ENCODE measurements around the gene PDXDC1. TPM values are rescaled to one million over a fixed set of nuclear protein-coding genes. Genes with fewer than 3 reads are reported as not detected.
"Not testable (repeated sequence)": the region's sequence is repeated elsewhere in the genome, so short reads cannot be mapped to it uniquely, and the experiment has no call there.

Gene PDXDC1
- total RNA-seq, 1 donor from 2014 or later = 69.1 TPM

- not testable (repeated sequence) for H3K9ac ChIP-seq; H3K27ac Mint-ChIP-seq; H2AFZ ChIP-seq (replicated peaks); H3F3A ChIP-seq (ENCODE audit: low read depth); H3K9me3 ChIP-seq (ENCODE audit: low read depth); H3K4me1 Mint-ChIP-seq; H3K27ac ChIP-seq; H3K36me3 Mint-ChIP-seq; H3K27me3 ChIP-seq; H3K4me3 Mint-ChIP-seq; H3K4me3 ChIP-seq; H3K27me3 Mint-ChIP-seq (ENCODE audit: insufficient read depth, low read depth); H3K36me3 ChIP-seq; H3K79me2 ChIP-seq (ENCODE audit: low read depth); H4K20me1 ChIP-seq (ENCODE audit: low read depth); DNase-seq (ENCODE audit: low spot score); H3K4me1 ChIP-seq; H3K9me3 Mint-ChIP-seq
- H3K4me2 ChIP-seq = peak overlapping the region; percentile 45
Measured at GRCh38 chr16:14937994-14938393, 36.8 kb upstream of the PDXDC1 start.

- not testable (repeated sequence) for H3K36me3 ChIP-seq; H3K9ac ChIP-seq; H3K79me2 ChIP-seq (ENCODE audit: low read depth); H3K4me3 Mint-ChIP-seq; H3K27ac ChIP-seq; H3K27me3 Mint-ChIP-seq (ENCODE audit: insufficient read depth, low read depth); H3K36me3 Mint-ChIP-seq; H3K4me1 ChIP-seq; H3K27ac Mint-ChIP-seq; H3K4me1 Mint-ChIP-seq; DNase-seq (ENCODE audit: low spot score); H3K9me3 Mint-ChIP-seq; H4K20me1 ChIP-seq (ENCODE audit: low read depth); H3K4me2 ChIP-seq; H3K4me3 ChIP-seq; H3K27me3 ChIP-seq; H2AFZ ChIP-seq (replicated peaks); H3K9me3 ChIP-seq (ENCODE audit: low read depth); H3F3A ChIP-seq (ENCODE audit: low read depth)
Measured at GRCh38 chr16:14942686-14943085, 32.1 kb upstream of the PDXDC1 start.

- H3K9me3 Mint-ChIP-seq = no peaks in the 10 kb centered on the region
- Histone ChIP-seq H3K27ac (no peak overlapping the region), H2AFZ (replicated peaks) (no peak overlapping the region), H3K4me2 (no peak overlapping the region), H3K4me3 (no peak overlapping the region), H3K36me3 (no peaks in the 10 kb centered on the region), H3K9ac (no peak overlapping the region), H4K20me1 (ENCODE audit: low read depth) (no peaks in the 10 kb centered on the region), H3F3A (ENCODE audit: low read depth) (no peaks in the 10 kb centered on the region), H3K9me3 (ENCODE audit: low read depth) (no peaks in the 10 kb centered on the region), H3K4me1 (peaks cover 5% of the 10 kb centered on the region), H3K27me3 (no peaks in the 10 kb centered on the region), H3K79me2 (ENCODE audit: low read depth) (no peaks in the 10 kb centered on the region)
- peak overlapping the region; percentile 18 for H3K27ac Mint-ChIP-seq
- DNase-seq (ENCODE audit: low spot score) = no peak
- H3K4me3 Mint-ChIP-seq = no peak overlapping the region
- H3K4me1 Mint-ChIP-seq = peaks cover 3% of the 10 kb centered on the region
- no peaks in the 10 kb centered on the region for H3K36me3 Mint-ChIP-seq
- peaks cover 5% of the 10 kb centered on the region for H3K27me3 Mint-ChIP-seq (ENCODE audit: insufficient read depth, low read depth)
- TF ChIP-seq EZH2phosphoT487 (IDR thresholded peaks at IDR 0.05) (no peak), EZH2 (IDR thresholded peaks at IDR 0.05) (no peak), CTCF (IDR thresholded peaks at IDR 0.05) (no peak)
Measured at GRCh38 chr16:14955546-14956231, 19.1 kb upstream of the PDXDC1 start.

GRCh38 chr16:14957576-14958322 is 17.1 kb upstream of the PDXDC1 start:
- Mint-ChIP-seq H3K36me3 (no peaks in the 10 kb centered on the region), H3K27ac (no peak overlapping the region), H3K27me3 (ENCODE audit: insufficient read depth, low read depth) (peaks cover 5% of the 10 kb centered on the region), H3K4me3 (no peak overlapping the region), H3K4me1 (peaks cover 3% of the 10 kb centered on the region), H3K9me3 (no peaks in the 10 kb centered on the region)
- H3K27me3 ChIP-seq = no peaks in the 10 kb centered on the region
- H3K4me2 ChIP-seq = no peak overlapping the region
- H3K27ac ChIP-seq = no peak overlapping the region
- peaks cover 5% of the 10 kb centered on the region for H3K4me1 ChIP-seq
- no peaks in the 10 kb centered on the region for H3K79me2 ChIP-seq (ENCODE audit: low read depth)
- no peaks in the 10 kb centered on the region for H4K20me1 ChIP-seq (ENCODE audit: low read depth)
- no peak overlapping the region for H2AFZ ChIP-seq (replicated peaks)
- DNase-seq (ENCODE audit: low spot score) = no peak
- no peaks in the 10 kb centered on the region for H3K36me3 ChIP-seq
- H3K9me3 ChIP-seq (ENCODE audit: low read depth) = no peaks in the 10 kb centered on the region
- no peaks in the 10 kb centered on the region for H3F3A ChIP-seq (ENCODE audit: low read depth)
- H3K4me3 ChIP-seq = no peak overlapping the region
- H3K9ac ChIP-seq = no peak overlapping the region
- no peak for TF ChIP-seq EZH2 (IDR thresholded peaks at IDR 0.05)
- TF ChIP-seq EZH2phosphoT487 (IDR thresholded peaks at IDR 0.05) = no peak
- no peak for TF ChIP-seq CTCF (IDR thresholded peaks at IDR 0.05)

Data from neural progenitor cell (in vitro differentiated cells).